Cardiac septum (tissue), 1 donor: ENCODE data around the gene SH3BGRL2. TPM values are rescaled to one million over a fixed set of nuclear protein-coding genes. Genes with fewer than 3 reads are reported as not detected.
"Not testable (repeated sequence)": the region's sequence is repeated elsewhere in the genome, so short reads cannot be mapped to it uniquely, and the experiment has no call there.

ENCODE experiments used
- DNase-seq: peaks from one replicate; pipeline ENCODE4 v3.0.0-alpha.2; 2020; ENCODE audit warnings: low spot score
- intact Hi-C: fragments of 100-400 bp; cut with DNase I; formaldehyde crosslinking; loops from one replicate; pipeline ENCODE4 v1.14.0; 2022
- total RNA-seq: library from RNA; stranded (reverse); fragmentation: NEBNext Ultra II Directional; extraction: Animal tissue kit (Norgen Biotek cat#: 25700); gene quantifications from one replicate; pipeline ENCODE4 v1.2.1, GENCODE V29; 2021
- donor health status: DM: no; HTN: no; CAD: no.

The SH3BGRL2 gene
- total RNA-seq, 1 donor from 2014 or later = 5.8 TPM

DNA sequence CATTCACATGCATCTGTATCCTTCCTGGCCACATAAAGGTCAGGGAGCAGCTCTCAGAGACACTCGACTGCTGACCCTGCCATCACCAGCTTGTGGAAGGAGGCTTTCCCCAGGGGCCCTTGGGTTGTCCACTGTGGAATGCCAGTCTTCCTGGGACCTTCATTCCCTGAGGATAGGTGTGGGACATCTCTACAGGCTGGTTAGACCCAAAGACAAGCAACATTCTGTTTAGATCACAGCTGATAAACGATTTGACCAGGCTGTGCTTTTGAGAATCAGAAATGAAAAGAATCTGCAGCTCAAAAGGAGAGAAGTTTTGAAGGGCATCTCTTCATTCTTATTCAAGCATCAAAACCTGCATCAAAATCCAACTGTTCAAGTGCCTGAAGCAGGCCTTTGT is 18.2 kb upstream of the SH3BGRL2 start:
- intact Hi-C loops = no loop called here
- no peak for DNase-seq

DNA sequence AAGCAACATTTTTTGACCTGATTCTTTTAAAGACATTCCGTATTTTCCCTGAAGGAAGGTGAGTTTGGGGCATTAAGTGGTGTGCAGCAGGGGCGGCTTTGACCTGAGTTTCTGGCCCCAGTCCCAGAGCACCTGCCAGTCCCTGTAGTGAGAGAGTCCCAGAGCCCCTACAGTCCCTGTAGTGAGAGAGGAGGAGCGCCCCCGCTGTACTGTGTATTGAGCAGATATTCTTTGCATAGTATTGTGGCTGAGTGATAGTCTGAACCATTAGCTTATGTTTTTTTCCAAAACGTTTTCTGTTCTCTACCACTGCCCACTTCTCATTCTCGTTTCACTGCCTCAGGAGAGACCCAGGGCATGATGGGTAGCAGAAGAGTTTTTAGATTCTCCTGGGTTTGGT is 17.2 kb upstream of the SH3BGRL2 start:
- DNase-seq = no peak
- intact Hi-C loops = no loop called here

DNA sequence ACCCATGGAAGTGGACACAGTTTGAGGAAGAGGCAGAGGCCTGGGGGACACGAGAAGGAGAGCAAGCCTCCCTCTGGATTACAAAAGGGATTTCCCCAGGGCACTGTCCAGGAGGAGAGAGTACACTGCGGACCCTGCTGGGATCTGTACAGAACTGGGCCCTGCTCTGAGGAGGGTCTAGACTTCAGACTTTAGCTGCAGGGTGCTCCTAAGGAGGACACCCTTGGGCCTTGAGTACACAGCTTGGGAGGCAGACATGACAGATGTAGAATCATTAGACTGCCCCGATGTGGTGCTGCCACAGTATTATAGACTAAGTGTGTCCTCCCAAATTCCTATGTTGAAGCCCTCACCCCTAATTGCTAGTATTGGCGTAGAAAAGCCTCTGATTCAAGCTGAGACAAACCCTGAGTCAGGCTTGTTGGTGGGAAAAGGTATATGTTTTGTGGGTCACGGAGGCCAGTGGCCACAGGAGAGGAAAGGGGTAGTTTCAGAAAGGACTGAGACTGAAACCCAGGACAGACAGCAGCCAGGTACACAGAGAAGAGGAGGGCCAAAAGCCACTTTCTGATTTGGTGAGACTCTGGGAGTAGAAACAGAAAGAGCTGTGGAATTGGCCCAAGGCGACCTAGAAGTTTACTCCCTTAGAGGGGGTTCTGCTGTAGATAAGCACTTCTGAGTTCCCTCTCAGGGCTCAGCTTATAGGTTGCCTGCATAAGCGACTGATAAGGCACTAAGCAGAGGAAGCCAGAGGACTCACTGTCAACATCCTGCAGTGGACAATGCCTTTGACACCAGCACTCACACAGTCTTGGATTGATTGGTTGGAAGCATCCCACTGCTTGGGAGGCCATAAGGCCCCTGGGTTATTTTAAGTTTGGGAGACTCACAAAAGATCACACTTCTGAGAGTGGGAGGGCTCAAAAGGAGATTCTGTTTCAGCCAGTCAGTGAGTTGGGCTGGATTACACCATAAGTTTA is 16.5 kb upstream of the SH3BGRL2 start:
- intact Hi-C loops = no loop called here
- DNase-seq = no peak

DNA sequence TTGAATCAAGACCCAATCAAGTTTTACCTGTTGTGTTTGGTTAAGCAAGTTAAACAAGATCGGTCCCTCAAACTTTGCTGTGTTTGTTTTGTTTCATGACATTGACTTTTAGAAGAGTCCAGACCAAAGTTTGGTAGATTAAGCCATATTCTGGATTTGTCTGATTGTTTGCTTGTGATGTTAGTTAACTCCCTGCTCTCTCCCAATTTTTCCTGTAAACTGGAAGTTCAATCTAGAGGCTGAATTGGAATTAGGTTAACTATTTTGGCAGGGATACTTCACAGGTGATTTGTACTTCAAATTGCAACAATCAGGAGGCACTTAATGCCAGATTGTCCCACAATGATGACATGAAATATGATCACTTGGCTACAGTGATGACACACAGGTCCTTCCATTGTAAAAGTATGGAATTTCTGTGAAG is 13.6 kb upstream of the SH3BGRL2 start:
- intact Hi-C loops = no loop called here
- no peak for DNase-seq

DNA sequence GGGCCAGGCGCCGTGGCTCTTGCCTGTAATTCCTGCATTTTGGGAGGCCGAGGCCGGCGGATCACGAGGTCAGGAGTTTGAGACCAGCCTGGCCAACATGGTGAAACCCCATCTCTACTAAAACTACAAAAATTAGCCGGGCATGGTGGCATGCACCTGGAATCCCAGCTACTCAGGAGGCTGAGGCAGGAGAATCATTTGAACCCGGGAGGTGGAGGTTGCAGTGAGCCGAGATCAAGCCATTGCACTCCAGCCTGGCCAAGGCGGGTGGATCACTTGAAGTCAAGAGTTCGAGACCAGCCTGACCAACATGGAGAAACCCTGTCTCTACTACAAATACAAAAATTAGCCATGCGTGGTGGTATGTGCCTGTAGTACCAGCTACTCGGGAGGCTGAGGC is 12.7 kb upstream of the SH3BGRL2 start:
- intact Hi-C loops, DNase-seq: not testable (repeated sequence)

DNA sequence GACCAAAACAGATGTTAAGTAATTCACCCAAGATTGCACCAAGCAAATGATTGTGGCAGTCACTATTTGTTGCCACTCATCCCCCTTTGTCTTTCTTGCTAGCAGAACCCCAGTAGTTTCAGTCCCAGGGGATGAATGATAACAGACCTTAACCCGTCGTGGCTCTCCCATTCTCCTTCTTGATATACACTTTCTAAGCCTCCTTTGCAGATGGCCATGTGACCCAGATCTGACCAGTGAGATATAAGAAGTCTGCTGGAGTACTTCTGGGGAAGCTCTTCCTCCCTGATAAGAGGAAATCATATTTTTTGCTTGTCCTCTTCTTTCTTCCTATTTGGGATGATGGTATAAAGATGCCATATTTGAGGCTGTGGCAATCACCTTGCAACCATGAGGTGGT is 9.6 kb upstream of the SH3BGRL2 start:
- no peak for DNase-seq
- intact Hi-C loops = no loop called here

DNA sequence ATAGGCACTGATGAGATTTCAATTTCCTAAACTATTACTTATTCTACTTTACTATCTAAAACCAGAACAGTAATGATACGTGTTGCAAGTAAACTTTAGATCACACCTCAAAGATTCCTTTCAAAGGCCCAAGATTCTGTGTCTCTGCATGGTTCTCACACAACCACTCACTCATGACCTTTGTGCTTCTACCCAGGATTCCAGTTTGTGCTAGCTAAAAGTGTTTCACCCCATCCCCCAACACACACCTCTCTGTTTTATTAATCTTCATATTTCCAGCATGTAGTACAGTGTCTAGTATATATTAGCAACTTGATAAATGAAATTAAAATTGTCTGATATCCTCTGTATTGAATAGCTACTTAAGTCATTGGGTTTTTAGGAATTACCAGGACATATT is 8.8 kb upstream of the SH3BGRL2 start:
- DNase-seq = no peak
- intact Hi-C loops = no loop called here

DNA sequence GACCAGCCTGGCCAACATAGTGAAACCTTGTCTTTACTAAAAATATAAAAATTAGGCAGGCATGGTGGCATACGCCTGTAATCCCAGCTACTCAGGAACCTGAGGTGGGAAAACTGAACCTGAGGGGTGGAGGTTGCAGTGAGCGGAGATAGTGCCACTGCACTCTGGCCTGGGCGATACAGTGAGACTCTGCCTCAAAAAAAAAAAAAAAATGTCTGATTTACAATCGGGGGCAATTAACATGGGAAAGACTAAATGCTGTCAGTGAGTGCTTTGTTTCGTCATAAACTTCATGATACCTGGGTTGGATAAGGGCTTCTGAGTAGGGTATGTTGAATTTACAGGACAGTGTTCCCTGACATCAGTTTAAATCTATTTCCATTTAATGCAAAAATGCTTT is 8.0 kb upstream of the SH3BGRL2 start:
- intact Hi-C loops = no loop called here
- DNase-seq = no peak

DNA sequence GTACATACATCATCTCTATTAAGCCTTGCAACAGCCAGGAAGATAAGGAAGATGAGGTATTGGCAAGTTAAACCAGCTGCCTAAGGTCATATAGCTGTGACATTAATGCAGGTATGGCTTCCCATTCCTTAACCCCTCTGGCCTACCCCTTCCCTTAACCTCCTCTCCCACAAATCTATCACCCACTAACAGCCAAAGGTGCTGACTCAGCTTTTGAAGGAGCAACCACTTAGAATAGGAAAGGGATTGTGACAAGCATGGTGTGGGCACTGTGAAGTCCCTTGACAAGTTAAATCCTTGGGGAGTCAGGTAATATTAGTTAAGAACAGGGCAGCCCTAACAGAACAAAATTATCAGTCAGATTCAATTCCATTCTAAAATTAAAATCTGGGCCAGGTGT is 5.4 kb upstream of the SH3BGRL2 start:
- intact Hi-C loops = no loop called here
- DNase-seq = no peak

DNA sequence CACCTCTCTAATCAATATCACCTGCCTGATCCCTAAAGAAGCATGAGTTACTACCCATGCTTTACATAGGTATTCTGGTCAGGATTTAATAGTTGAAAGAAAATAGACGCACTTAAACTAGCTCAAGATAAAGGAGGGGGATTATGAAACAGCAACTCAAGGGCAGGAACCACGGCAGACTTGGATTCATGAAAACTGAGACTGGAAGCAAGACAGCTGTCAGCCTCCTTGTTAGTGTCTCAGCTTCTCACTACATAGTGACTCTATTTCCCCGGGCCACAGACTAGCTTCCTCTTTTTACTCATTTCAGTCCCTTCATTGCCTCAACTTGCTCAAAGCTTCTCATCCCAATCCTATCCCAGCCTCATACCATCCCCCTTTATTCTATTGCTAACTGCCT is 4.3 kb upstream of the SH3BGRL2 start:
- intact Hi-C loops = no loop called here
- no peak for DNase-seq

DNA sequence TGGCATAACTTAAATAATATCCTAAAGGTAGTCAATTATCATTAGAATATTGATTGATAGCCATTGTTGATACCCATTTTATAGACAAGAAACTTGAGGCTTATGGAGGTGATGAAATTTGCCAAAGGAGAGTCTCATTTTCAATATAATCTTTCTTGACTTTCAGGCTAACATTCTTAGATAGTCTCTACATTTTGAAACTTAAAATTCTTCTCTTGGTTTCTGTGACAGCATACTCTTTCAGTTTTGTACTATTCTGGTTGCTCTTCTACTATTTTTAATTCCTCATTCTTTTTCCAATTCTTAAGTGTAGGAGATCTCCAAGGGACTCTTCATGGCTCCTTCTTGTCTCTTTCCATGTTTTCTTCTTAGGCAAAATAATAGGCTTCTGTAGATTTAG is 3.7 kb upstream of the SH3BGRL2 start:
- no peak for DNase-seq
- intact Hi-C loops = no loop called here

DNA sequence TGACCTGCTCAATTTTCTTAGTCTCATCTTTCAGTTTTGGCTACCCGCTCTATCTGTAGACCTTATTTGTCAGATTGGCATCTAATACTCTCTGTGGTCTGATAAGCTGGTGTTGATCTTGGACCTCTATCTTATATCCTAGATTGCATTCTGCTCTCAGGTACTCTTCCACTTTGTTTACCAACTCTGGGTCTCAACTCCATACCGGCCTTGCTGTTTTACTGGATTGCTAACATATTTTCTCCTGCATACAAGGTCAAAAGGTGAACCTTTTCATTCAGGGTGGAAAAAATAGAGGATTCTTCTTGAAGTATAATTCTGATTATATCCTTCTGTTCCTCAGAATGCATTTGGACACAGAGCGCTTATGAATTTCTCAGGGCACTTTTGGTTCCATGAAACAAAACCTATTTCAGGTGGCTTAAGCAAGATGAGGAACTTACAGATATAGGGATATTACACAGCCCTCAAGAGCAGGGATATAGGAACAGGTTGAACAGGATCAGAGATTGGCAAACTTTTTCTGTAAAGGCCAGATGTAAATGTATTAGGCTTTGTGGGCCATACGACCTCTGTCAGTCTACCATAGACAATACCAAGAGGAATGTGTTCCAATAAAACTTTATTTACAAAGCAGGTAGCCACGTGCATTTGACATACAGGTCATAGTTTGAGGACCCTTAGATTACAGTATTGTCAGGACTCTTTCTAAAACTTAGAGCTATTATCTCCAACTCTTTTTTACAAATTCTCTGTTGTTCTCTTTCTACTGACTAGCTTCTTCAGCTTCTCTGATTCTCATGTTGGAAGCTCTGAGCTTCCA is 2.5 kb upstream of the SH3BGRL2 start:
- intact Hi-C loops = no loop called here
- no peak for DNase-seq

DNA sequence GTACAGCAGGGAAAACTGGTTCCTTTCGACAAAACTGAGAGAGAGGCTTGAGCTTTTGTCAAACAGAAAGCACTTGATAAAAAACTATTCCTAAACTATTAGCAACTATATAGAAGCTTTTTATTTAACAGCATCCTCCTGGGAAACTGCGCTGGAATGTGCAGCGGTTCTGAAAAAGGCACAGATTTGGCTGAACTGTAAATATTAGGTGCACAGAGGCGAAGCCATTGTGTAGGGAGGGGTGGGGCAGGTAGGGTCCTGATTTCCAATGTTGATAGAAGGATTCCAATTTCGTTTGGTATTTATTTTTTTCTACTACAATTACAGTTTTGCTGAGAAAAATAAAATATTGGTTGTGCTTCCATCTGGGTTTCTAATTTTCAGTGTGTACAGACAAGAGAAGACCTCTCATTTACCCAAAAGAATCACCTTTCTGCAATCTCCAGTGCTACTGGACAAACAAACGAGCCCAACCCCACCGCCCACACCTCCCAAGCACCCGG is 698 bp upstream of the SH3BGRL2 start:
- intact Hi-C loops = no loop called here
- DNase-seq = no peak

DNA sequence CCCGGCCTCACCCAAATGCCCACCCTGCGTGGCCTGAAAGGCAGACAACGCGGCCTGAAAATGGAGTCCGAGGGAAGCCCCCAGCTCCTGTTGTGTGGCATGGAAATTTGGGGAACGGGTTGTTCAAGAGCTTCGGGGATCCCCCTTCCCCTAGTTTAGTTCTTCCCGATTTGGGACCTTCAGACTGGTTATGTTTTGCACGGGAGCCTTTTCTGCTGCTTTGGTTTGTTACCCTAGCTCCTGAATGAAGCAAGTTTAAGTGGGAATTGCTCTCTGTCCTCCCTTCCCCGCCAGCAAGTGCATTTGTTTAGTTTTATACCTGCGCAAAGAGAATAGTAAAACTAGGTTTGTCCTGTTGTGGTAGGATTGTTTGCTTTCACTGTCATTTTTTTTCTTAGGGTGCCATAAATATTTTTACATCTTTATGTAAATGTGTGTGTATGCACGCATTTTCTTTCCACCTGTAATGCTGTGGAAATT is 604 bp downstream of the SH3BGRL2 start:
- no peak for DNase-seq
- intact Hi-C loops = no loop called here

DNA sequence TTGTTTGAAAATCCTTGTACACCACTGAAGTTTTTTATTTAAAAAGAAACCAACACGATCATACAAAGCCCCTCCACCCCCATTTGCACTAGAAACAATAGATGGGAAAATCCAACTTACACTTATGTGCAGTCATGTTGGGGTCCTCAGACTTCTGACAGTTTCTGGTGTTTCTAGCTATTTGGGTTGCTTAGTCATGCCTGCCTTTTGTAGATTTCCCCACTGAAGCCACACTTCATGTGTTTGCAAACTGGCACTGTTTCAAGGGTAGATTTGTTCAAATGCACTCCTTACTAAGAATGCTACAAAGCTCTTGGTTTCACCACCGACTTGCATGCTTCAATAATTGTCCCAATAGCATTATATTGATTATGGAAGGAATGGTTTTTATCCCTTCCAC is 1.5 kb downstream of the SH3BGRL2 start:
- no peak for DNase-seq
- intact Hi-C loops = no loop called here

DNA sequence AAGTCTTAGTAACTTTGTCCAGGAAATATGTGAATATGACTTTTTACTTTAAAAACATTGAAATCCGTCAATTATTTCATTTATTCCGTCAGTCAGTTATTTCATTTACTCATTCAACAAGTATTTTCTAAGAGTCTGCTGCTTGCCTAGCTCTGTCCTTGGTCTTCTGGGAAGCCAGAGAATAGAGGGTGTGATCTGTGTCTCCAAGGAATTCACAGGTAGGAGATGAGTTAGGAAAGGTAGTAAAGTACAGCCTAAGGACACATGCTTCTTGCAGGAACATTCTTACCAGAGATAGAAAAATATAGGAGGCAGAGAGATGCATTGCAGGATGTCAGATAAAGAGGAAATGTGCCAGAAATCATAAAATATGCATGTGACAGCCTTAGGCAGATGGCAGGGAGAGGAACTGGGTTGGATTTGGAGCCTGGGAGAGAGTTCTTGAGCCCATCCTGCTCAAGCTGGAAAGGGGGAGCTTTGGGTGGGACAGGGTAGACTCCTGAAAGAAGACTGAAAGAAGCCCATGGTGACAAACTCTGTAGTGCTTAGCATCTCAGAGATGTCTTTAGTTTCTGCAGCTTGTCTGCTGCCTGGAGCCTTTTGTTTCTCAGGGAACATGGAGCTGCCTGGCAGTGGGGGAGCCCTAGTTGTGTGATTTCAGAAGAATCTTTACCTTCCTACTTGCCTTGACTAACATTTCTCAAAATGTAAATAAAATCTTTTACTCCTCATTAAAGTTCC is 3.5 kb downstream of the SH3BGRL2 start:
- intact Hi-C loops = no loop called here
- no peak for DNase-seq

DNA sequence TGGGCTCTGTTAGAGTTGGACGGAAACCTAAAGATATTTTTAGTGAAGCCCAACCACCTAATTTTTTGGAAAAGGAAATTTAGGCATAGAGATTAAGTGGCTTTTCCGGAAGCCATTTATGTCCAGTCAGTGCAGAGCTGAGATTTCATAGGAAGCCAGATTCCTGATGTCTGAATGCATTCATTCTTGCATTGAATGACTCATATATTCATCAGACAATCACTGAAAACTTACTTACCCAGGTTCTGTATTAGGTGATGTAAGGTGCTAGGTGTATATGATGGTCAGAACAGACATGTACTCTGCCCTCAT is 4.1 kb downstream of the SH3BGRL2 start:
- DNase-seq = no peak
- intact Hi-C loops = no loop called here

DNA sequence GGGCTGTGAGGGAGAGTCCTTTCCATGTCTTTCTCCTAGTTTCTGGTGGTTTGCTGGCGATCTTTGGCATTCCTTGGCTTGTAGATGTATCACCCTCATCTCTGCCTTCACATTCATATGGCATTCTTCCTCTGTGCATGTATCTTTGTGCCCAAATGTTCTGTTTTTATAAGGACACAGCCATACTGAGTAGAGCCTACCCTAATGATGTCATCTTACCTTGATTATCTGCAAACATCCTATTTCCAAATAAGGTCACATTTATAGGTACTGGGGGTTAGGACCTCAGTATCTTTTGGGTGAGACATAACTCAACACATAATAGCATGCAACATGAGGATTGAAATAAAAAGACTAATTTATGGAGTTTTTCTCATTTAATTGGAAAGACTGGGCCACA is 5.5 kb downstream of the SH3BGRL2 start:
- no peak for DNase-seq
- intact Hi-C loops = no loop called here

DNA sequence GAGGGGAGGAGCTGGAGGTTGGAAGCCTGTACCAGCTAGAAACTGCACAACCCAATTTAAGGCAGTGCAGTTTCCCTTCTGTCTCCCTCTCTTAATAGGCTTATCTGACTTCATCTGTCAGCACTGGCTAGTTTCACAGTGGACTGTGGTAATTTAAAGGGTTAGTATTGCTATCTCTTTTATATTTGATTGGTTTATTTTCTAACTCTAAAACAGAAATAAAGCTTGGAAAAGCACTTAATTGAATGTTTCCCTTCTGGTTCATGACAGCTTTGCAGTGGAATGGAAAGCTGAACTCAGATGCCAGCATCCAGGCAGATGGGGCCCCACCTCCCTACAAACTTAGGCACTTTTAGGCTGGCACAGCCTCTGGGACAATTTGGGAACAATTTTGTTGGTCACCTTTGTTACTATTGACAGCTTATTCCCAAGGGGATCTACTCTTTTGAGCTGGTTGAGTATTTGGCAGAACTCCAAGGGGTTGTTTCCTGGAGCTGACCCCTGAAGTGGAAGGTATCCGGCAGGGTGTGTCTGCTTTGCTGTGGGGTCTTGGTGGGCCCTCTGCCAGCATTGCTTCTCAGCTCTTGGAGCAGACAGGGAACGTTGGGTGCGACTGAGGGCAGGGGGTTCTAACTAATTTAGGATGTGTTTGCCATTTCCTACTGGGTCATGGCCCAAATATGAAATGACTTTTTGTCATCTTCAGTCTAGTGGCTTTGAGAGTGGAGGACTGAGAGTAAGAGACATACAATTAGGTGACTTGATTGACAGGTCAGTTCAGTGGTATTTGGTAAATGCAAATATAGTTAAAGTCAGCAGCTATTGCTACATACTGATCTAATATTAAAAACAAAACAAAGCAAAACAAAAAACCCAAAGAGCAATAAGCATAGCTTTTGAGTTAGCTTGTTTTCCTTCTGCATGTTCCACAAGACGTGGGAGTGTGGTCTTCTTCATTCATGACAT is 9.3 kb downstream of the SH3BGRL2 start:
- intact Hi-C loops = no loop called here
- DNase-seq = no peak
